Endothelial cell (in vitro differentiated cells): ENCODE results near the gene TMEM125. TPM values are rescaled to one million over a fixed set of nuclear protein-coding genes. Genes with fewer than 3 reads are reported as not detected.

Source experiments
- DNase-seq: peaks from one replicate; pipeline ENCODE4 v3.0.0; 2021; ENCODE audit warnings: low spot score
- H3K27ac Mint-ChIP-seq: one replicate; pipeline ENCODE4 v1.8.0; 2021; ENCODE audit warnings: mixed read lengths, inconsistent platforms; ENCODE audit not compliant: unreplicated experiment
- H3K27me3 Mint-ChIP-seq: one replicate; pipeline ENCODE4 v1.8.0; 2021; ENCODE audit warnings: mild to moderate bottlenecking, moderate library complexity, mixed read lengths, inconsistent platforms; ENCODE audit not compliant: unreplicated experiment
- H3K36me3 Mint-ChIP-seq: one replicate; pipeline ENCODE4 v1.8.0; 2021; ENCODE audit warnings: mild to moderate bottlenecking, low read depth, mixed read lengths, inconsistent platforms; ENCODE audit not compliant: unreplicated experiment
- H3K4me1 Mint-ChIP-seq: one replicate; pipeline ENCODE4 v1.8.0; 2021; ENCODE audit warnings: mild to moderate bottlenecking, mixed read lengths, inconsistent platforms; ENCODE audit not compliant: unreplicated experiment
- H3K4me3 Mint-ChIP-seq: one replicate; pipeline ENCODE4 v1.8.0; 2021; ENCODE audit warnings: mild to moderate bottlenecking, mixed read lengths, inconsistent platforms; ENCODE audit not compliant: unreplicated experiment
- H3K9me3 Mint-ChIP-seq: one replicate; pipeline ENCODE4 v1.8.0; 2021; ENCODE audit warnings: mixed read lengths, inconsistent platforms; ENCODE audit not compliant: unreplicated experiment
- total RNA-seq: library from RNA; stranded (reverse); fragmentation: NEBNext Ultra II Directional; extraction: Animal tissue kit (Norgen Biotek cat#: 25700); gene quantifications from one replicate; pipeline ENCODE4 v1.2.1, GENCODE V29; 2021; ENCODE audit not compliant: unreplicated experiment
- TF ChIP-seq, protein P1 (sequence below): fragments of 200-600 bp; sonication (generic); IDR thresholded peaks from one replicate; pipeline ENCODE4 v1.5.0; 2021; ENCODE audit warnings: antibody characterized with exemption; ENCODE audit not compliant: unreplicated experiment

Gene TMEM125
- total RNA-seq, 1 donor from 2014 or later: 2.7 TPM

DNA sequence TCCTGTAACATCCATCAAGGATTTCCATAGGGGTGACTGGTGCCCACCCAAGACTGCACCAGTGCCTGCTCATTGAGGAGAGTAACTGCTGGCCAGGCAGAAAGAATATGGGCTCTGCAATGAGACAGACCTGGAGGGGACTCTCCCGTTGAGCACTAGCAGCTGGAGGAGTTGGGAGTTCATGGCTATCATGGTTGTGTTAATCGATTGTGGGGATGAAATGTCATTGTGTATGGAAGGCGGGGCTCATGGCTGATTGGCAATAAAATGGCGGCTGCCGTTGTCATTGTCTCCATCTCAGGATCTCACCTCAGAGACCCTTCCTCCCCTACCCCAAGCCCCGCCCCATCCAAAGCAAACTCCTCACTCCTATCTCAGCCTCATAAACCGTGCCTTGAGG is 3.9 kb downstream of the TMEM125 start:
- Mint-ChIP-seq H3K36me3 (peaks cover 13% of the 10 kb centered on the region), H3K27ac (peak overlapping the region; percentile 52), H3K4me1 (peaks cover 40% of the 10 kb centered on the region), H3K4me3 (no peak overlapping the region), H3K9me3 (peaks cover 5% of the 10 kb centered on the region), H3K27me3 (peaks cover 19% of the 10 kb centered on the region)
- DNase-seq: no peak
- TF ChIP-seq, protein P1, sequence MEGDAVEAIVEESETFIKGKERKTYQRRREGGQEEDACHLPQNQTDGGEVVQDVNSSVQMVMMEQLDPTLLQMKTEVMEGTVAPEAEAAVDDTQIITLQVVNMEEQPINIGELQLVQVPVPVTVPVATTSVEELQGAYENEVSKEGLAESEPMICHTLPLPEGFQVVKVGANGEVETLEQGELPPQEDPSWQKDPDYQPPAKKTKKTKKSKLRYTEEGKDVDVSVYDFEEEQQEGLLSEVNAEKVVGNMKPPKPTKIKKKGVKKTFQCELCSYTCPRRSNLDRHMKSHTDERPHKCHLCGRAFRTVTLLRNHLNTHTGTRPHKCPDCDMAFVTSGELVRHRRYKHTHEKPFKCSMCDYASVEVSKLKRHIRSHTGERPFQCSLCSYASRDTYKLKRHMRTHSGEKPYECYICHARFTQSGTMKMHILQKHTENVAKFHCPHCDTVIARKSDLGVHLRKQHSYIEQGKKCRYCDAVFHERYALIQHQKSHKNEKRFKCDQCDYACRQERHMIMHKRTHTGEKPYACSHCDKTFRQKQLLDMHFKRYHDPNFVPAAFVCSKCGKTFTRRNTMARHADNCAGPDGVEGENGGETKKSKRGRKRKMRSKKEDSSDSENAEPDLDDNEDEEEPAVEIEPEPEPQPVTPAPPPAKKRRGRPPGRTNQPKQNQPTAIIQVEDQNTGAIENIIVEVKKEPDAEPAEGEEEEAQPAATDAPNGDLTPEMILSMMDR: no peak

DNA sequence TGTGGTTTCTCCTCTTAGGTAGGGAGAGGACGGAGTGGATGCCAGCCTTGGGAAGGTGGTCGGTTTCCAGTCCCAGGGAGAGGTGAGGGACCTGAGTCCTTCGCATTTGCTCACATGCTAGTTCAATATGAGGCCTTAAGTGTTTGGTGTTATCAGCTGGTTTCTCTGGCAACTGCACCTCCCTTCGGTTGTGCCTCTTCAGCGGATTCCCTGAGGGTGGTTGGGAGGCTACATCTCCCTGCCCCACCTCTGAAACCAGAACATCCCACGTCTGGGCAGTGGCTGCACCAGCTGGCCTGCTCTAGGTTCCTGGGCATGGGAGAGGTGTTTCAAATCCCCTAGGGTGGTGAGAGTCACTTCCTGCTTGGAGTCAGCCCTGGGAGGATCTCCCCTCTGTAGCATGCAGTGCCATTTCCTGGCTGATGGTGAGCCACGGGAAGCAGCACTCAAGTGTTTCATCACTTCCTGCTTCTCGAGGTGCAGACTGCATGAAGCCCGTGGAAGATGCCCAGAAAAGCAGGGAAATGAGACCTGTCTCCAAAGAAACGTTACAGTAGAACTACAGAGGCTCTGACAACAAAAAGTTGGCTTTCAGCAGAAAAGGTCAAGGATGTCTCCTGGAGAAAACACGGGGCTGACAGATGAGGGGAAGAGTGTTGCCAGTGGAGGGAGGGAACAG is 4.5 kb downstream of the TMEM125 start:
- H3K9me3 Mint-ChIP-seq: peaks cover 5% of the 10 kb centered on the region
- peak; percentile 38 for DNase-seq
- H3K27ac Mint-ChIP-seq: no peak overlapping the region
- H3K4me3 Mint-ChIP-seq: peak overlapping the region; percentile 5
- TF ChIP-seq, protein P1: no peak
- peaks cover 19% of the 10 kb centered on the region for H3K27me3 Mint-ChIP-seq
- H3K36me3 Mint-ChIP-seq: peaks cover 13% of the 10 kb centered on the region
- H3K4me1 Mint-ChIP-seq: peaks cover 34% of the 10 kb centered on the region

DNA sequence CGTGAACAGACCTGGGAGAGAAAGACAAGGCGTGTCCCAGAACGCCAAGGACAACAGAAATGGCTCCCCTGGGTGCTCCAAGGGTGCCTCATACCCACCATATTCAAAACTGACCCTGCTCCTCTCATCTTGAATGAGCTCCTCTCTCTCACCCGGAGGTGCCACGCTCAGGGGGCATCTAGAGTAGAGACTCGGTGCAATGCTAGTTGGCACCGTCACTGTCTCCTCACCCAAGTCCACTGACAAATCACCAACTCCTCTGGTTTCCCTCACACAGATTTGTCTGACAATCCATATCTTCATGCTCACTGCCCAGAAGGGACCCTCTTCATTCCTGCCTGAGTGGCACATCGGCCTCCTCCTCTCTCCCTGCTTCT is 5.0 kb downstream of the TMEM125 start:
- peaks cover 5% of the 10 kb centered on the region for H3K9me3 Mint-ChIP-seq
- peaks cover 19% of the 10 kb centered on the region for H3K27me3 Mint-ChIP-seq
- peaks cover 29% of the 10 kb centered on the region for H3K4me1 Mint-ChIP-seq
- no peak for DNase-seq
- TF ChIP-seq, protein P1: no peak
- H3K4me3 Mint-ChIP-seq: peak overlapping the region; percentile 2
- H3K27ac Mint-ChIP-seq: peak overlapping the region; percentile 59
- H3K36me3 Mint-ChIP-seq: peaks cover 13% of the 10 kb centered on the region

DNA sequence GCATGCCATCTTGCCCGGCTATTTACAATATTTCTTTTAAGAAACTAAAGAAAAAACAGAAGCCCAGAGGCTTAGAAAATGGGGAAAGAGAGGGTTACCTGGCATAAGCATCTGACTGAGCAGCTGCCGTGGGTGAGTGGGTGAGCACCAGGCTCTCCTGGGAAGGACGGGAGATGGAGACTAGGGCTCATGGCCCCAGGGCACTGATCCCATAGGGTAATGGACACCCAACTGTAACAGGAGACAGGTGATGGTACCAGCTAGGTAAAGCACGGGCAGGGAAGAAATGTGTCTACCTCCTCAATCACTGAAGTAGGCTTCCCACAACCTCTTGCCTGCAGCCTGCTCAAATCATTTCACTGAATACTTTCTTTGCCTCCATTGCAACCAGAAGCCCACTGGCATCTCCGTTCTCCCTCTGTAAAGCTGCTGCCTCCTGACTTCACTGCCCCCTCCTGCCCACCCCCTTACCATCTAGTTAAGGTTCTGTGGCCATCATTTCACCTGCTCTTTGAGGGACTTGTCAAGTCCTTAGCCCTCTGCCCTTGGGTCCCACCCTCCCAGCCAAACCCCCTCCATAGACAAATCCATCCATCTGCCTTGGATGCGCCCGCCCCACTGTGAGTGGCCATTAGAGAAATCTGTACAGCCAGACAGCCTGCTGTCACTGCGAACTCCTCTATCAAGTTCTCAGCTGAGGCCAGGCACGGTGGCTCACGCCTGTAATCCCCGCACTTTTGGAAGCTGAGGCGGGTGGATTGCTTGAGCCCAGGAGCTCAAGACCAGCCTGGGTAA is 6.2 kb downstream of the TMEM125 start:
- Mint-ChIP-seq H3K4me3 (no peak overlapping the region), H3K27ac (no peak overlapping the region), H3K36me3 (peaks cover 13% of the 10 kb centered on the region), H3K4me1 (peaks cover 23% of the 10 kb centered on the region), H3K27me3 (peaks cover 21% of the 10 kb centered on the region), H3K9me3 (peaks cover 5% of the 10 kb centered on the region)
- TF ChIP-seq, protein P1: no peak
- DNase-seq: no peak

DNA sequence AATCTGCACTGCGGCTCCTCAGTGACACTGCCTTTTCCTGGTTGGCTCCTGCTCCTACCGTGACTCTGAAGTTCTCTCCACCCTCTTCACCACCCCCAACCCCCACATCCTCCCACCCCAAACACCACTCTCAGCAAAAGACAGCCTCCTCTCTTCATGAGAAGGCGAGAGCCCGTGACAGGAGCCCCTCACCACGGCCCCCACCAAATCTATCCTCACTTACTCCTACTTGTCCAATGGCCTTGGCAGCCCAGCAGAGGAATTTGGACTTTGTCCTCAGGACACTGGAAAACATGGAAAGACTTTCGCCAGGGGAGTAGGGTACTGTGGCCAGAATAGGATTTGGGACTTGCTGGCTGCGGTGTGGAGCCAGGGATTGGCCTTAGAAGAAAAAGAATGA is 6.9 kb downstream of the TMEM125 start:
- no peak for DNase-seq
- H3K9me3 Mint-ChIP-seq: peaks cover 2% of the 10 kb centered on the region
- H3K4me1 Mint-ChIP-seq: peaks cover 17% of the 10 kb centered on the region
- H3K4me3 Mint-ChIP-seq: no peak overlapping the region
- H3K27me3 Mint-ChIP-seq: peaks cover 20% of the 10 kb centered on the region
- H3K36me3 Mint-ChIP-seq: peaks cover 11% of the 10 kb centered on the region
- no peak overlapping the region for H3K27ac Mint-ChIP-seq
- TF ChIP-seq, protein P1: no peak
